Measurements from ENCODE around the gene CDCA5. TPM values are rescaled to one million over a fixed set of nuclear protein-coding genes. Genes with fewer than 3 reads are reported as not detected.

CDCA5 gene
- total and polyA plus RNA-seq, 4 donors: 1.8 to 2.7 (median 2.2) TPM

GRCh38 chr11:65053827-65054508 lies 29.9 kb downstream of the CDCA5 start:
- H3K36me3 ChIP-seq (ENCODE audit: control insufficient read depth in 4 of 4, insufficient read depth in 4 of 4, low read length in 4 of 4): no peaks in the 10 kb centered on the region
- 19 to 35% methylated on average over 8 of the region's 8 CpGs for WGBS, 2 donors
- H3K27me3 ChIP-seq (ENCODE audit: control insufficient read depth in 3 of 3, insufficient read depth in 3 of 3, low read length in 2 of 3): no peaks in the 10 kb centered on the region
- H3K4me1 ChIP-seq (ENCODE audit: control insufficient read depth in 5 of 5, insufficient read depth in 5 of 5, low read length in 5 of 5): no peaks in the 10 kb centered on the region
- no peak for DNase-seq
- H3K9me3 ChIP-seq (ENCODE audit: control insufficient read depth in 4 of 4, insufficient read depth in 3 of 4, low read length in 3 of 4): no peaks in the 10 kb centered on the region
- no peak overlapping the region for H3K4me3 ChIP-seq
- no peak overlapping the region for H3K27ac ChIP-seq (ENCODE audit: low read depth in 1 of 2, low read length in 1 of 2)
- no peak for ATAC-seq (ENCODE audit: insufficient read depth, low FRiP score)
- H3K9ac ChIP-seq (ENCODE audit: insufficient read depth in 1 of 2, low read length in 2 of 2): no peak overlapping the region
- TF ChIP-seq, protein P1, sequence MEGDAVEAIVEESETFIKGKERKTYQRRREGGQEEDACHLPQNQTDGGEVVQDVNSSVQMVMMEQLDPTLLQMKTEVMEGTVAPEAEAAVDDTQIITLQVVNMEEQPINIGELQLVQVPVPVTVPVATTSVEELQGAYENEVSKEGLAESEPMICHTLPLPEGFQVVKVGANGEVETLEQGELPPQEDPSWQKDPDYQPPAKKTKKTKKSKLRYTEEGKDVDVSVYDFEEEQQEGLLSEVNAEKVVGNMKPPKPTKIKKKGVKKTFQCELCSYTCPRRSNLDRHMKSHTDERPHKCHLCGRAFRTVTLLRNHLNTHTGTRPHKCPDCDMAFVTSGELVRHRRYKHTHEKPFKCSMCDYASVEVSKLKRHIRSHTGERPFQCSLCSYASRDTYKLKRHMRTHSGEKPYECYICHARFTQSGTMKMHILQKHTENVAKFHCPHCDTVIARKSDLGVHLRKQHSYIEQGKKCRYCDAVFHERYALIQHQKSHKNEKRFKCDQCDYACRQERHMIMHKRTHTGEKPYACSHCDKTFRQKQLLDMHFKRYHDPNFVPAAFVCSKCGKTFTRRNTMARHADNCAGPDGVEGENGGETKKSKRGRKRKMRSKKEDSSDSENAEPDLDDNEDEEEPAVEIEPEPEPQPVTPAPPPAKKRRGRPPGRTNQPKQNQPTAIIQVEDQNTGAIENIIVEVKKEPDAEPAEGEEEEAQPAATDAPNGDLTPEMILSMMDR (IDR thresholded peaks at IDR 0.05; ENCODE audit: control extremely low read depth, extremely low read depth): no peak

DNA sequence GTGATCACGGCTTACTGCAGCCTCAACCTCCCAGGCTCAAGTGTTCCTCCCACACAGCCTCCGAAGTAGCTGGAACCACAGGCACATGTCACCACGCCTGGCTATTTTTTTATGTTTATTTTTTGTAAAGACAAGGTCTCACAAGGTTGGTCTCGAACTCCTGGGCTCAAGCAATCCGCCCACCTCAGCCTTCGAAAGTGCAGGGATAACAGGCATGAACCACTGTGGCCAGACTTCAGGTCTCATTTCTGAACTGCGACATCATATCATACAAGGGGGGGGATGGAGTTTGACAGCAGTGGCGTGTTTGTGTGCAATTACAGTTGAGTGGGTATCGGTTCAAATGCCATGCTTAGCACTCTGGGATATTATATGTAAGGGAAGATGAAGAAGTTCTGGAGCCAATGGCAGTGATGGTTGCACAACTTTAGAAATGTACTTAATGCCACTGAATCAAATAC lies 32.4 kb downstream of the CDCA5 start:
- no peak overlapping the region for H3K4me3 ChIP-seq
- H3K4me1 ChIP-seq (ENCODE audit: control insufficient read depth in 5 of 5, insufficient read depth in 5 of 5, low read length in 5 of 5): peaks cover 0 to 10% (median 0%) of the 10 kb centered on the region in 5 donors
- H3K27ac ChIP-seq (ENCODE audit: low read depth in 1 of 2, low read length in 1 of 2): no peak overlapping the region
- no peak for ATAC-seq (ENCODE audit: insufficient read depth, low FRiP score)
- H3K36me3 ChIP-seq (ENCODE audit: control insufficient read depth in 4 of 4, insufficient read depth in 4 of 4, low read length in 4 of 4): no peaks in the 10 kb centered on the region
- no peak overlapping the region for H3K9ac ChIP-seq (ENCODE audit: insufficient read depth in 1 of 2, low read length in 2 of 2)
- TF ChIP-seq, protein P1 (IDR thresholded peaks at IDR 0.05; ENCODE audit: control extremely low read depth, extremely low read depth): no peak
- WGBS, 2 donors: 75 to 88% methylated on average over 9 of the region's 9 CpGs
- H3K9me3 ChIP-seq (ENCODE audit: control insufficient read depth in 4 of 4, insufficient read depth in 3 of 4, low read length in 3 of 4): no peaks in the 10 kb centered on the region
- no peak for DNase-seq
- H3K27me3 ChIP-seq (ENCODE audit: control insufficient read depth in 3 of 3, insufficient read depth in 3 of 3, low read length in 2 of 3): no peaks in the 10 kb centered on the region

- H3K27ac ChIP-seq (ENCODE audit: low read depth in 1 of 2, low read length in 1 of 2): peak overlapping the region in 1 of 2 donors; percentile 47
- ATAC-seq (ENCODE audit: insufficient read depth, low FRiP score): no peak
- H3K27me3 ChIP-seq (ENCODE audit: control insufficient read depth in 3 of 3, insufficient read depth in 3 of 3, low read length in 2 of 3): no peaks in the 10 kb centered on the region
- H3K4me3 ChIP-seq: peak overlapping the region; percentile 35
- DNase-seq: peak in 2 of 3 donors; percentile 30 to 35
- H3K9me3 ChIP-seq (ENCODE audit: control insufficient read depth in 4 of 4, insufficient read depth in 3 of 4, low read length in 3 of 4): no peaks in the 10 kb centered on the region
- 15 to 17% methylated on average over 53 to 56 of the region's 56 CpGs for WGBS, 2 donors
- TF ChIP-seq, protein P1 (IDR thresholded peaks at IDR 0.05; ENCODE audit: control extremely low read depth, extremely low read depth): no peak
- no peak overlapping the region for H3K9ac ChIP-seq (ENCODE audit: insufficient read depth in 1 of 2, low read length in 2 of 2)
- H3K36me3 ChIP-seq (ENCODE audit: control insufficient read depth in 4 of 4, insufficient read depth in 4 of 4, low read length in 4 of 4): peaks cover 0 to 18% (median 8%) of the 10 kb centered on the region in 4 donors
- H3K4me1 ChIP-seq (ENCODE audit: control insufficient read depth in 5 of 5, insufficient read depth in 5 of 5, low read length in 5 of 5): peaks cover 0 to 17% (median 0%) of the 10 kb centered on the region in 5 donors
Measured at GRCh38 chr11:65047581-65048422, 36.0 kb downstream of the CDCA5 start.
